Upper lobe of right lung (tissue), 1 donor: Measurements from ENCODE around the gene SLC6A1. TPM values are rescaled to one million over a fixed set of nuclear protein-coding genes. Genes with fewer than 3 reads are reported as not detected.

ENCODE experiments used
- ATAC-seq: fragments of 200-7000 bp; cut with Tn5 transposase; one replicate; pipeline ENCODE4 v1.9.1; 2020; ENCODE audit warnings: mild to moderate bottlenecking, moderate library complexity
- DNase-seq: peaks from one replicate; pipeline ENCODE4 v3.0.0-alpha.2; 2020
- H3K27ac ChIP-seq: fragments of 200-600 bp; one replicate; pipeline ENCODE4 v1.8.0; 2022
- H3K27me3 ChIP-seq: fragments of 200-600 bp; one replicate; pipeline ENCODE4 v1.8.0; 2022; ENCODE audit warnings: mild to moderate bottlenecking
- H3K36me3 ChIP-seq: fragments of 200-600 bp; one replicate; pipeline ENCODE4 v1.8.0; 2022
- H3K4me1 ChIP-seq: fragments of 200-600 bp; one replicate; pipeline ENCODE4 v1.8.0; 2022
- H3K4me3 ChIP-seq: fragments of 200-600 bp; one replicate; pipeline ENCODE4 v1.8.0; 2022; ENCODE audit warnings: mild to moderate bottlenecking
- H3K9me3 ChIP-seq: fragments of 200-600 bp; one replicate; pipeline ENCODE4 v1.8.0; 2022
- intact Hi-C: fragments of 100-400 bp; cut with DNase I; formaldehyde crosslinking; loops from one replicate; pipeline ENCODE4 v1.11.0; 2022
- total RNA-seq: library from RNA; stranded (reverse); fragmentation: NEBNext Ultra II Directional; extraction: Animal tissue kit (Norgen Biotek cat#: 25700); gene quantifications from one replicate; pipeline ENCODE4 v1.2.1, GENCODE V29; 2021
- TF ChIP-seq, protein P1 (sequence below): fragments of 200-600 bp; IDR thresholded peaks from one replicate; pipeline ENCODE4 v1.8.0; 2022; ENCODE audit warnings: antibody characterized with exemption
- donor health status: DM: no; HTN: yes; CAD: no; lungs with severe emphysema.

Gene SLC6A1
- total RNA-seq, 1 donor from 2014 or later, result 0.84 TPM

- ATAC-seq, result no peak
- TF ChIP-seq, protein P1, sequence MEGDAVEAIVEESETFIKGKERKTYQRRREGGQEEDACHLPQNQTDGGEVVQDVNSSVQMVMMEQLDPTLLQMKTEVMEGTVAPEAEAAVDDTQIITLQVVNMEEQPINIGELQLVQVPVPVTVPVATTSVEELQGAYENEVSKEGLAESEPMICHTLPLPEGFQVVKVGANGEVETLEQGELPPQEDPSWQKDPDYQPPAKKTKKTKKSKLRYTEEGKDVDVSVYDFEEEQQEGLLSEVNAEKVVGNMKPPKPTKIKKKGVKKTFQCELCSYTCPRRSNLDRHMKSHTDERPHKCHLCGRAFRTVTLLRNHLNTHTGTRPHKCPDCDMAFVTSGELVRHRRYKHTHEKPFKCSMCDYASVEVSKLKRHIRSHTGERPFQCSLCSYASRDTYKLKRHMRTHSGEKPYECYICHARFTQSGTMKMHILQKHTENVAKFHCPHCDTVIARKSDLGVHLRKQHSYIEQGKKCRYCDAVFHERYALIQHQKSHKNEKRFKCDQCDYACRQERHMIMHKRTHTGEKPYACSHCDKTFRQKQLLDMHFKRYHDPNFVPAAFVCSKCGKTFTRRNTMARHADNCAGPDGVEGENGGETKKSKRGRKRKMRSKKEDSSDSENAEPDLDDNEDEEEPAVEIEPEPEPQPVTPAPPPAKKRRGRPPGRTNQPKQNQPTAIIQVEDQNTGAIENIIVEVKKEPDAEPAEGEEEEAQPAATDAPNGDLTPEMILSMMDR, result no peak
- no peak overlapping the region for H3K4me3 ChIP-seq
- no peak overlapping the region for H3K27ac ChIP-seq
- no peak for DNase-seq
- intact Hi-C loops, result no loop called here
- no peaks in the 10 kb centered on the region for H3K36me3 ChIP-seq
- no peaks in the 10 kb centered on the region for H3K9me3 ChIP-seq
- no peaks in the 10 kb centered on the region for H3K4me1 ChIP-seq
- H3K27me3 ChIP-seq, result no peaks in the 10 kb centered on the region
These were observed 20.3 kb upstream of the SLC6A1 start for GRCh38 chr3:10972072-10972782.

DNA sequence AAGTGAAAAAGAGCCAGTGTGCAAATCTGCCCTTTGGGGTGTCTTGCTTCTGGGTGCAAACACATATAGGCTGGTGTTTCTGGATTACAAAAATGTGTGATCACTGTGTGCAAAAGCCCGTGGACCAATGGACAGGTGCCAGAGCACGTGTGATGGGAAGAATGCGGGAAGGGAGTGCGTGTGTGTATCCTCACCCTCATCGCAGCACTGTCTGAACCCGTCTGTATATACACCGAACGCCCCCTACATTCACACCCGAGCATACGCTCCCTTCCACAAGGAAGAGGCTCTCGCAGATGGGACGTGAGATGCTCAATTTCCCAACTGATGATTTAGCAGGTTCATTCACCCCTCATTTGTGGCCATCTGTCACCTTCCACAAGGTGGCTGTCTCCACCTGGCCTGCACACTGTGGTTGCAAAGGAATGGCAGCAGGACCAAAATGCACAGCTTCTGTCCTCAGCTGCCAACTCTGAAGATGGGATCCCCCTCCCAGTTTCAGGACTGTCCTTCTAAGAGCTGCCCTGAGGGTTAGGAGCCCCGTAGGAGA, 19.4 kb upstream of the SLC6A1 start:
- TF ChIP-seq, protein P1, result no peak

GRCh38 chr3:10974131-10974530, 18.4 kb upstream of the SLC6A1 start:
- TF ChIP-seq, protein P1, result no peak
- intact Hi-C loops, result no loop called here
- Histone ChIP-seq H3K4me3 (no peak overlapping the region), H3K27me3 (no peaks in the 10 kb centered on the region), H3K36me3 (no peaks in the 10 kb centered on the region), H3K9me3 (no peaks in the 10 kb centered on the region), H3K27ac (no peak overlapping the region), H3K4me1 (no peaks in the 10 kb centered on the region)
- ATAC-seq, result no peak
- no peak for DNase-seq

More for the DNA sequence above, 19.4 kb upstream of the SLC6A1 start:
- no peaks in the 10 kb centered on the region for H3K36me3 ChIP-seq
- no peak overlapping the region for H3K4me3 ChIP-seq
- no peaks in the 10 kb centered on the region for H3K4me1 ChIP-seq
- H3K27ac ChIP-seq, result no peak overlapping the region
- DNase-seq (no peak), ATAC-seq (no peak)
- H3K27me3 ChIP-seq, result no peaks in the 10 kb centered on the region
- intact Hi-C loops, result no loop called here
- H3K9me3 ChIP-seq, result no peaks in the 10 kb centered on the region

DNA sequence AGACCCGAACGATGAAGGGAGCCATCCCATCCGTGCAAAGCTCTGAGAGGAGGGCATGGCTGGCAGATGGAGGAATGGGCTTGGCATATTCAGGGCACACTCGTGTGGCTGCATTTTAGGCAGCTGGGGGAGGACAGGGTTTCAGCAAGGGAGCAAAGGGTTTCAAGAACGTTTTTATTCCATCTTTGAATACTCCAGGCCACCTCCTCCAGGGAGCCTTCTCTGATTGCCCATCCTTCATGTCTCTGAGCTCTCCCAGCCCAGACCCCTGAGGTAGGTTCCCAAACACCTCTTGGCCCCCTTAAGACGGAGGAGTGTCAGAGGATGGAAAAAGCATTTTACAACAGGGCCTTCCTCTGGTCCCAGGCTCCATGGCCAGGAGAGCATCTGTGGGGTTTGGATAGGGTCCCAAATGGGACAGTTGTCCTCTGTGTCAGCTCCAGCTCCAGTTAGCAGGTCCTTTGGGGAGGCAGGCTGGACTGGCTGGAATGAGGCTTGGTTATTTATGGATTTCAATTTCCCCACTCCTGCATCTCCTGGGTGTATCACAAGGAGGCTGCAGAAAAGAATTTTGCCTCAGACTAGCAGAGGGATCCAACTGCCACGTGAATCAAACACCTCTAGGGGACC, 17.7 kb upstream of the SLC6A1 start:
- no peak for DNase-seq
- Histone ChIP-seq H3K4me3 (no peak overlapping the region), H3K27me3 (no peaks in the 10 kb centered on the region), H3K4me1 (no peaks in the 10 kb centered on the region), H3K27ac (no peak overlapping the region), H3K9me3 (no peaks in the 10 kb centered on the region), H3K36me3 (no peaks in the 10 kb centered on the region)
- TF ChIP-seq, protein P1, result no peak
- ATAC-seq, result no peak
- intact Hi-C loops, result no loop called here

DNA sequence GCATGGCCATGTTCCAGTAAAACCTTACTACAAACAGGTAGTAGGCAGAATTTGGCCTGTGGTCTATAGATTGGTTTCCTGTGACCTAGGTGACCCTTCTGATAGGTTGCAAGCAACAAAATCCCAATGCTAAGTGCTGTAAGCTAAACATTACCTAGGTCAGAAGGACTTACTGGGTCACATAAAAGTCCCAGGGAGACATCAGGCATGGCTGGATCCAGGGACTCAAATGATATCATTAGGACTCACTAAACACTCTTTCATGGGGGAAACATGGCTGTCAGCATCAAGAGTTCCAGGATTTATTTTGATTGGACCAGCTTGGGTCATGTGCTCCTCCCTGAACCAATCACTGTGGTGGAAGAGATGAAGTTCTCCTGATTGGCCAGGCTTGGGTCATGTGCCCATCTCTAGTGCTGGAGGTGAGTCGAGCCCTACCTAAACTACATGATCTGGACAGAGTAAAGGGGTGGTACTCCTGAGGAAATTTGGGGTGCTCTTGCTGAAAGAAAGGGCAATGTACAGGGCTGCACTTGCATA, 16.8 kb upstream of the SLC6A1 start:
- TF ChIP-seq, protein P1, result no peak
- no peaks in the 10 kb centered on the region for H3K9me3 ChIP-seq
- no peaks in the 10 kb centered on the region for H3K4me1 ChIP-seq
- H3K36me3 ChIP-seq, result no peaks in the 10 kb centered on the region
- H3K4me3 ChIP-seq, result no peak overlapping the region
- no peak for ATAC-seq
- no peak for DNase-seq
- intact Hi-C loops, result no loop called here
- H3K27ac ChIP-seq, result no peak overlapping the region
- H3K27me3 ChIP-seq, result no peaks in the 10 kb centered on the region
